Measurements from ENCODE around the gene RGS2.

DNA sequence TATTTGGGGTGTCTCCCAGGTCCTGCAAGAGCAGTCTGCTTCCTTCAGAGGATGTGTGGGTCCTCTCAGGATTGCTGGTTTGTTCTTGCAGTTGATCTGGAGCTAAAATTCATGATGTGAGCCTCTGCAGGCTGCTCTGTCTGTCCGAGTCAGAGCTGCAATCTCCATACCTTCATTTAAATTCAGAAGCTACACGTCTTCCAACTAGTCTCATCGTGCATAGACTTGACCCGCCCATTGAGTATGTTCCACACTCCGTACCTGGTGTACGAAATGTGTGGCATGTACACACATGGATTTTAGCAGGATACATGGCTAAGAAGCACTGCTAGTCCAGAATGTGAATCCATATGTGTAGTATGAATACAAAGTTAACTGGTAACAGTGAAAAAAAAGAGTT lies 25.0 kb upstream of the RGS2 start:
- TF ChIP-seq, protein P1, sequence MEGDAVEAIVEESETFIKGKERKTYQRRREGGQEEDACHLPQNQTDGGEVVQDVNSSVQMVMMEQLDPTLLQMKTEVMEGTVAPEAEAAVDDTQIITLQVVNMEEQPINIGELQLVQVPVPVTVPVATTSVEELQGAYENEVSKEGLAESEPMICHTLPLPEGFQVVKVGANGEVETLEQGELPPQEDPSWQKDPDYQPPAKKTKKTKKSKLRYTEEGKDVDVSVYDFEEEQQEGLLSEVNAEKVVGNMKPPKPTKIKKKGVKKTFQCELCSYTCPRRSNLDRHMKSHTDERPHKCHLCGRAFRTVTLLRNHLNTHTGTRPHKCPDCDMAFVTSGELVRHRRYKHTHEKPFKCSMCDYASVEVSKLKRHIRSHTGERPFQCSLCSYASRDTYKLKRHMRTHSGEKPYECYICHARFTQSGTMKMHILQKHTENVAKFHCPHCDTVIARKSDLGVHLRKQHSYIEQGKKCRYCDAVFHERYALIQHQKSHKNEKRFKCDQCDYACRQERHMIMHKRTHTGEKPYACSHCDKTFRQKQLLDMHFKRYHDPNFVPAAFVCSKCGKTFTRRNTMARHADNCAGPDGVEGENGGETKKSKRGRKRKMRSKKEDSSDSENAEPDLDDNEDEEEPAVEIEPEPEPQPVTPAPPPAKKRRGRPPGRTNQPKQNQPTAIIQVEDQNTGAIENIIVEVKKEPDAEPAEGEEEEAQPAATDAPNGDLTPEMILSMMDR (IDR thresholded peaks at IDR 0.05; ENCODE audit: insufficient read depth, low read length, poor library complexity, severe bottlenecking): no peak
- no peak for TF ChIP-seq EZH2phosphoT487 (conservative IDR thresholded peaks at IDR 0.05; ENCODE audit: low read length)
